ENCODE measurements around the gene CYYR1. TPM values are rescaled to one million over a fixed set of nuclear protein-coding genes. Genes with fewer than 3 reads are reported as not detected.

Gene CYYR1
- total RNA-seq, 2 donors from 2014 or later = 4.3 to 5.2 TPM

GRCh38 chr21:26443867-26444266 is 129.2 kb downstream of the CYYR1 start:
- Histone ChIP-seq H3K4me3 (no peak overlapping the region), H3K4me1 (no peaks in the 10 kb centered on the region), H3K9me3 (no peaks in the 10 kb centered on the region), H3K36me3 (replicated peaks in 1 of 2; ENCODE audit: insufficient read depth in 1 of 2, low read depth in 2 of 2) (no peaks in the 10 kb centered on the region), H3K27me3 (no peaks in the 10 kb centered on the region), H3K27ac (no peak overlapping the region)
- ATAC-seq = no peak
- DNase-seq = no peak
- intact Hi-C loops (cut with DNase I) = no loop called here
- 86 to 91% methylated on average over 1 of the region's 1 CpG for WGBS, 2 donors
- no peak for TF ChIP-seq POLR2A (IDR thresholded peaks at IDR 0.05)
- TF ChIP-seq CTCF (IDR thresholded peaks at IDR 0.05) = no peak

- TF ChIP-seq POLR2A (IDR thresholded peaks at IDR 0.05) (no peak), CTCF (IDR thresholded peaks at IDR 0.05) (no peak)
- 14 to 19% methylated on average over 1 of the region's 1 CpG for WGBS, 2 donors
- intact Hi-C loops (cut with DNase I) = no loop called here
Measured at GRCh38 chr21:26443291-26443690, 129.8 kb downstream of the CYYR1 start.

GRCh38 chr21:26441149-26441548 is 131.9 kb downstream of the CYYR1 start:
- H3K4me3 ChIP-seq = no peak overlapping the region
- ATAC-seq = no peak
- intact Hi-C loops (cut with DNase I) = no loop called here
- H3K36me3 ChIP-seq (replicated peaks in 1 of 2; ENCODE audit: insufficient read depth in 1 of 2, low read depth in 2 of 2) = no peaks in the 10 kb centered on the region
- no peak for DNase-seq
- WGBS, 2 donors = 54 to 56% methylated on average over 2 of the region's 2 CpGs
- H3K27ac ChIP-seq = no peak overlapping the region
- no peaks in the 10 kb centered on the region for H3K27me3 ChIP-seq
- no peaks in the 10 kb centered on the region for H3K4me1 ChIP-seq
- TF ChIP-seq CTCF (IDR thresholded peaks at IDR 0.05) = no peak
- TF ChIP-seq POLR2A (IDR thresholded peaks at IDR 0.05) = no peak
- H3K9me3 ChIP-seq = no peaks in the 10 kb centered on the region

More at GRCh38 chr21:26443291-26443690, 129.8 kb downstream of the CYYR1 start:
- Histone ChIP-seq H3K27ac (no peak overlapping the region), H3K4me3 (no peak overlapping the region), H3K9me3 (no peaks in the 10 kb centered on the region), H3K27me3 (no peaks in the 10 kb centered on the region), H3K36me3 (replicated peaks in 1 of 2; ENCODE audit: insufficient read depth in 1 of 2, low read depth in 2 of 2) (no peaks in the 10 kb centered on the region), H3K4me1 (no peaks in the 10 kb centered on the region)
- DNase-seq (no peak), ATAC-seq (no peak)

- intact Hi-C loops (cut with DNase I) = no loop called here
- Histone ChIP-seq H3K36me3 (replicated peaks in 1 of 2; ENCODE audit: insufficient read depth in 1 of 2, low read depth in 2 of 2) (no peaks in the 10 kb centered on the region), H3K4me3 (no peak overlapping the region), H3K4me1 (no peaks in the 10 kb centered on the region), H3K27me3 (no peaks in the 10 kb centered on the region), H3K9me3 (no peaks in the 10 kb centered on the region), H3K27ac (no peak overlapping the region)
- ATAC-seq = no peak
- DNase-seq = no peak
- TF ChIP-seq POLR2A (IDR thresholded peaks at IDR 0.05) (no peak), CTCF (IDR thresholded peaks at IDR 0.05) (no peak)
Measured at GRCh38 chr21:26438976-26439375, 134.1 kb downstream of the CYYR1 start.

- no peaks in the 10 kb centered on the region for H3K27me3 ChIP-seq
Measured at GRCh38 chr21:26437326-26438009, 135.6 kb downstream of the CYYR1 start.

More at GRCh38 chr21:26437326-26438009, 135.6 kb downstream of the CYYR1 start:
- Histone ChIP-seq H3K36me3 (replicated peaks in 1 of 2; ENCODE audit: insufficient read depth in 1 of 2, low read depth in 2 of 2) (no peaks in the 10 kb centered on the region), H3K9me3 (no peaks in the 10 kb centered on the region), H3K4me1 (no peaks in the 10 kb centered on the region), H3K4me3 (no peak overlapping the region), H3K27ac (no peak overlapping the region)
- ATAC-seq = no peak
- TF ChIP-seq POLR2A (IDR thresholded peaks at IDR 0.05) (no peak), CTCF (IDR thresholded peaks at IDR 0.05) (no peak)
- no peak for DNase-seq
- WGBS, 2 donors = 75 to 77% methylated on average over 1 of the region's 1 CpG
- intact Hi-C loops (cut with DNase I) = no loop called here
